T-cell (primary cell): ENCODE results near the gene RAPGEF4. TPM values are rescaled to one million over a fixed set of nuclear protein-coding genes. Genes with fewer than 3 reads are reported as not detected.

Source experiments
- ATAC-seq, 4 experiments: fragments of 200-7000 bp in 3 of 4; fragments of 150-1000 bp in 1 of 4; cut with Tn5 transposase; replicated peaks in 1 of 4; 1 replicate in 3 of 4; 2 replicates in 1 of 4; pipeline ENCODE4 v1.10.0; 2021; ENCODE audit warnings: moderate library complexity in 3 of 4, mild to moderate bottlenecking in 2 of 4, moderate number of reproducible peaks in 1 of 4
- CTCF ChIA-PET, 2 donors: fragments of 300-600 bp; sonication (Branson Sonifier 250); formaldehyde crosslinking; loops; one replicate each; lab custom pipeline; 2022; ENCODE audit warnings: antibody characterized with exemption in 2 of 2; lab: Charles Lee
- POLR2A ChIA-PET, 2 donors: fragments of 300-600 bp; sonication (Branson Sonifier 250); formaldehyde crosslinking; loops; one replicate each; lab custom pipeline; 2022; ENCODE audit warnings: antibody characterized with exemption in 2 of 2; lab: Charles Lee
- DNase-seq, 35 experiments: peaks; one replicate each; pipeline versions ENCODE4 v3.0.0 to v3.0.0-alpha.2; 2013 to 2023
- H3K27ac ChIP-seq: one replicate; pipeline ENCODE4 v1.5.1; 2013; ENCODE audit warnings: low read length
- H3K27me3 ChIP-seq, 2 experiments: replicated peaks in 1 of 2; 1 replicate in 1 of 2; 2 replicates in 1 of 2; pipeline versions ENCODE4 v1.6.1 to v1.7.0; 2013; ENCODE audit warnings: low read length in 1 of 2, mixed read lengths in 1 of 2; ENCODE audit not compliant: control insufficient read depth in 2 of 2, insufficient read depth in 2 of 2; ENCODE audit errors: extremely low read depth in 1 of 2
- H3K36me3 ChIP-seq, 2 donors: 1 replicate in 1 of 2; 2 replicates in 1 of 2; pipeline versions ENCODE4 v1.6.1 to v1.7.0; 2013; ENCODE audit warnings: low read length in 1 of 2; ENCODE audit not compliant: control insufficient read depth in 2 of 2, insufficient read depth in 1 of 2; ENCODE audit errors: extremely low read depth in 1 of 2
- H3K4me1 ChIP-seq, 2 experiments: 1 replicate in 1 of 2; 2 replicates in 1 of 2; pipeline versions ENCODE4 v1.6.1 to v1.7.0; 2013; ENCODE audit warnings: low read length in 2 of 2, mixed read lengths in 1 of 2; ENCODE audit not compliant: insufficient read depth in 2 of 2, control insufficient read depth in 1 of 2; ENCODE audit errors: extremely low read depth in 1 of 2
- H3K4me3 ChIP-seq, 2 donors: 1 replicate in 1 of 2; 2 replicates in 1 of 2; pipeline versions ENCODE4 v1.5.1 to v1.7.0; 2013; ENCODE audit warnings: mild to moderate bottlenecking in 2 of 2, low read length in 1 of 2, moderate library complexity in 1 of 2; ENCODE audit not compliant: control insufficient read depth in 1 of 2; ENCODE audit errors: extremely low read depth in 1 of 2
- H3K9me3 ChIP-seq: 2 replicates; pipeline ENCODE4 v1.7.0; 2013
- H3K27ac Mint-ChIP-seq, 2 donors: one replicate each; pipeline ENCODE4 v1.8.0; 2020 to 2021; ENCODE audit warnings: mild to moderate bottlenecking in 2 of 2, mixed read lengths in 2 of 2
- H3K27me3 Mint-ChIP-seq, 2 donors: one replicate each; pipeline ENCODE4 v1.8.0; 2021 to 2022; ENCODE audit warnings: mixed read lengths in 2 of 2
- H3K36me3 Mint-ChIP-seq: one replicate; pipeline ENCODE4 v1.8.0; 2021; ENCODE audit warnings: mixed read lengths
- H3K4me1 Mint-ChIP-seq, 3 donors: one replicate each; pipeline ENCODE4 v1.8.0; 2020 to 2022; ENCODE audit warnings: mixed read lengths in 3 of 3, mild to moderate bottlenecking in 1 of 3
- H3K4me3 Mint-ChIP-seq, 3 donors: one replicate each; pipeline ENCODE4 v1.8.0; 2020 to 2022; ENCODE audit warnings: mild to moderate bottlenecking in 3 of 3, mixed read lengths in 3 of 3, moderate library complexity in 3 of 3
- H3K9me3 Mint-ChIP-seq, 3 donors: one replicate each; pipeline ENCODE4 v1.8.0; 2020 to 2022; ENCODE audit warnings: mixed read lengths in 3 of 3
- whole genome bisulfite sequencing: methylation state at CpG from one replicate; pipeline ENCODE4 v1.1.5; 2013; ENCODE audit warnings: missing lambda C conversion rate; ENCODE audit not compliant: insufficient coverage; 5-methylcytosine and 5-hydroxymethylcytosine counted together
- total RNA-seq, 35 experiments: library from RNA in 6 of 35; stranded (reverse) in 6 of 35; fragments of 120-200 nt in 1 of 35; gene quantifications; one replicate each; pipeline versions ENCODE4 v1.2.1 to v1.2.4 and lab custom pipeline; 2013 to 2026

Gene RAPGEF4
- total RNA-seq, 5 donors from 2014 or later (not counting 1 experiment from before 2014, with no cell fraction given) = 0.18 to 2.5 (median 0.38) TPM

DNA sequence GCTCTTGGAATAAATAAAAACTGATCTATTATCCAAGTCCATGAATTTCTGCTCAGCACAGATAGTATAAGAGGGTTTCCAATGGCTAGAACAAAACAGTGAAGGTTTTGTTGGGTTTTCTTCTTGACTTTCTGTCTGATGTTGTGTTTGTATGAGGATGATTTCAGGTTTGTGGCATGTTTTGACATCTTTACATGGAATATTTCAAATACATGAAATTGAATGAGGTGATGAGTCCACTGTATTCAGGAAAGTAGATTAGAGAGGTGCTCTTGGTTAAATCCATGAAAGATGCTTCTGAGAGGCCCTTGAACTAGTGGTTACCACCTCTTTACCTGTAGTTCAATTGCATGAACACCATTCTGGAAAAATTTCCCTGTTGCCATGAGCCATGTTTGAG, 84.3 kb downstream of the RAPGEF4 start:
- ChIA-PET POLR2A (no interaction called here), CTCF (no interaction called here)
- Mint-ChIP-seq H3K36me3 (no peaks in the 10 kb centered on the region), H3K9me3 (no peaks in the 10 kb centered on the region), H3K4me3 (no peak overlapping the region), H3K27ac (no peak overlapping the region), H3K27me3 (peaks cover 0 to 5% of the 10 kb centered on the region in 2 donors), H3K4me1 (no peaks in the 10 kb centered on the region)
- ATAC-seq (no peak), DNase-seq (no peak)
- Histone ChIP-seq H3K27me3 (peaks cover 0 to 5% of the 10 kb centered on the region in 2 experiments), H3K4me1 (no peaks in the 10 kb centered on the region), H3K9me3 (no peaks in the 10 kb centered on the region), H3K27ac (no peak overlapping the region), H3K36me3 (no peaks in the 10 kb centered on the region), H3K4me3 (no peak overlapping the region)

DNA sequence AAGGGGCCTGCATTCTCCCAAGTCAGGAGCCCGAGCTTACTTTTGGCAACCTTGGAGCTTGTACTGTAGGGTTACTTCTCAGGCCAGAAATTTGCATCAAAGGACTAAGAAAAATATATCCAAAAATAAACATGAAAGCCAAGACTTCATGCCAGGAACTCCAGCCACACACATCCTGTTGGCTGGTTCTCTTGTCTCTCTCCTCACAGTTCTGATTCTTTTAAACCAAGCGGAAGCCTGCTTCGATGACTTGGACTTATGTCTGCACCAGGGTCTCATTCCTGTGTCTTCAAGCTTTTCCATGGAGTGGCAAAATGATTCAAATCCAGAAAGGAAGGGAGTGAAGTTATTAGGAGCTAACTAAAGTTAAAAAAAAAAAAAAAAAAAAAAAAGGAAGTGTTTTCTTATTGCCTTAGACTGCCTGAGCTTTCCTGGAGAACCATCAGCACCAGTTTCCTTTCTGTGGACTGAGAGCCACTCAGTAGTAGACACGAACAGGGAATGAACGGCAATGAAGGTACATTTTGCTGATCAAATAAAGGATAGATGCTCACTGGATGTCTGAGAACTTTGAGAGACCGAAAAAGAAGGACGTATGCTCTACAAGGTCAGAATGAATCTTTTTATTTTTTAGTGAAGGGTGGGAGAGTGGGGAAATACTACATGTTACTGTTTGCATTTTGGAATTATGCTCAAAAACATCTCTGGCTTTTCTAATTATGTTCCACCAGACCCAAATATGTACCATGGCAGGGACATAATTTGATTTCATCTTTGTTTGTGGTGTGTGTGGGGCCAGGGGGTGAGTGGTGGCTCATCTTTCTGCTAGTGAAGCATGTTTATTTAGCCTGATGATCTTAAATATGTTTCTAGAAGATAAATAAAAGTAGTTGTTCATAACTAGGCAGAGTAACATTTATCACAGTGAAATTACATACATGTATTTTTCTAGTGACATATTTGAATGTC, 86.0 kb downstream of the RAPGEF4 start:
- ATAC-seq = no peak

DNA sequence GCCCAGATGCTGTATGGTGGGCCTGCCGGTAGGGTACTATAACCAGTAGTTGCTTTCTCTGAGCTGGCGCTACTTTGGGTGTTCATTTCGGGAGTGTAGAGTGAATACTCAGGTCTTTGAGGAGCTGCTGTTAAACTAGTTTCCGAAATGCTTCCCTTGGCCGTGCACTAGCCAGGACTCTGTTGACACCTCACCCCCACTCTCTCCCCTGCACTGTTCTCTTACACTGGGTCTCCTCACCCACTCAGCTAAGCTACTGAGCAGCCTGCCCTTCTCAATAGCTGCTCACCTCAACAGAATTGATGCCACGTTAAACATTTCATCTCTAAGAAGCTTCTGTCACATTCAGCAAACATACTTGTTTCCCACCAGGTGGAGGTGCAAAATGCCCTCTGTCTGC, 86.9 kb downstream of the RAPGEF4 start:
- Histone ChIP-seq H3K36me3 (no peaks in the 10 kb centered on the region), H3K9me3 (no peaks in the 10 kb centered on the region), H3K4me1 (no peaks in the 10 kb centered on the region), H3K27ac (no peak overlapping the region), H3K27me3 (peaks cover 0 to 5% of the 10 kb centered on the region in 2 experiments), H3K4me3 (no peak overlapping the region)
- H3K4me1 Mint-ChIP-seq = no peaks in the 10 kb centered on the region
- ATAC-seq (no peak), DNase-seq (no peak)
- no peak overlapping the region for H3K4me3 Mint-ChIP-seq
- no peak overlapping the region for H3K27ac Mint-ChIP-seq
- no peaks in the 10 kb centered on the region for H3K36me3 Mint-ChIP-seq
- 97% methylated on average over 5 of the region's 6 CpGs for WGBS
- peaks cover 0 to 5% of the 10 kb centered on the region in 2 donors for H3K27me3 Mint-ChIP-seq
- no peaks in the 10 kb centered on the region for H3K9me3 Mint-ChIP-seq
- ChIA-PET POLR2A (no interaction called here), CTCF (no interaction called here)

More for the DNA sequence above, 86.0 kb downstream of the RAPGEF4 start:
- no peaks in the 10 kb centered on the region for H3K36me3 Mint-ChIP-seq
- H3K4me3 ChIP-seq = no peak overlapping the region
- POLR2A ChIA-PET = no interaction called here
- H3K27ac Mint-ChIP-seq = no peak overlapping the region
- H3K27ac ChIP-seq = no peak overlapping the region
- no peaks in the 10 kb centered on the region for H3K36me3 ChIP-seq
- H3K4me1 Mint-ChIP-seq = no peaks in the 10 kb centered on the region
- CTCF ChIA-PET = interaction anchor here (0.6 kb wide), 3 partner anchors 404 to 844 kb away, joined by 4 to 7 read pairs (median 5); no protein-coding TSS in a partner anchor
- H3K4me3 Mint-ChIP-seq = no peak overlapping the region
- no peaks in the 10 kb centered on the region for H3K9me3 Mint-ChIP-seq
- WGBS = 84% methylated on average over 3 of the region's 7 CpGs
- H3K27me3 Mint-ChIP-seq = peaks cover 0 to 6% of the 10 kb centered on the region in 2 donors
- DNase-seq = no peak
- H3K4me1 ChIP-seq = no peaks in the 10 kb centered on the region
- peaks cover 0 to 5% of the 10 kb centered on the region in 2 experiments for H3K27me3 ChIP-seq
- no peaks in the 10 kb centered on the region for H3K9me3 ChIP-seq

DNA sequence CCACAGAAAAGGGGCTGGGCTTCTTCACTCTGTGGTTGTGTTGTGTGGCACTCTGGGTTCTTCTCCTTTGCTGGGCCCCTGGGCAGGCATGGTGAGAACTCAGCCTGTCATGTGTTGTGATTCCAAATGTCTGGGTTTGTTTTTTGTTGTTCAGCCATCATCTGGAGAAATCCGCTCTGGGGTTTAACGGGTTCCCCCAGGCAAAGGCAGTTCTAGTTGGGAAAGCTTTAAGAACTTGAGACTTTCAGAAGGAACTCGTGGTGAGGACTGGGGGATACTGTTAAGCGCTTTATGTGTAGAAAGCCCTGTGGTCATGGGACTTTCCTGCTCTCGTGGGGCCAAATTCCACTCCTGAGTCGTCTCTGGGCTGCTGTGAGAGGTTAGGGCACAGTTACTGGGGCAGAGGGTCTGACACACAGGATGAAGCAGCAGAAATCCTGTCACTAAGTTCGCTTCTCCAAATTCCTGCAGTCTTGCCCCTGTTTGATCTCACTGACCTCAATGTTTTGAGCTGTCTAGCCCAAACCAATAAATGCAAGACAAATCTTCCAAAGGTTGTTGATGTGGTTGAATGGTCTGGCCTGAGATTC, 87.7 kb downstream of the RAPGEF4 start:
- Mint-ChIP-seq H3K27ac (no peak overlapping the region), H3K36me3 (no peaks in the 10 kb centered on the region), H3K9me3 (no peaks in the 10 kb centered on the region), H3K27me3 (peaks cover 0 to 5% of the 10 kb centered on the region in 2 donors), H3K4me3 (no peak overlapping the region), H3K4me1 (no peaks in the 10 kb centered on the region)
- H3K36me3 ChIP-seq = no peaks in the 10 kb centered on the region
- no peak overlapping the region for H3K27ac ChIP-seq
- H3K9me3 ChIP-seq = no peaks in the 10 kb centered on the region
- ChIA-PET CTCF (no interaction called here), POLR2A (no interaction called here)
- WGBS = 78% methylated on average over 6 of the region's 7 CpGs
- H3K4me1 ChIP-seq = no peaks in the 10 kb centered on the region
- H3K4me3 ChIP-seq = no peak overlapping the region
- no peak for ATAC-seq
- peaks cover 0 to 8% of the 10 kb centered on the region in 2 experiments for H3K27me3 ChIP-seq
- DNase-seq = no peak

DNA sequence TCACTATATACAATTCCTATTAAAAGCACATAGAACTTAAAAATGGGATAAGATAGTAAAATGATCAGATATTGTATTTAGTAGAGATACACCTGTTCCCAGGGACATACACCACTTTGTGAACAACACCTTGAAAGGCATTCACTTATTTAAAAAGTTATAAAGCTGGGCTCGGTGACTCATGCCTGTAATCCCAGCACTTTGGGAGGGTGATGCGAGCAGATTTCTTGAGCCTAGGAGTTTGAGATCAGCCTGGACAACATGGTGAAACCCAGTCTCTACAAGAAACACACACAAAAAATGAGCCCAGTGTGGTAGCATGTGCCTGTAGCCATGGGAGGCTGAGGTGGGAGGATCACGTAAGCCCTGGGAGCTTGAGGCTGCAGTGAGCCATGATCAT, 90.9 kb downstream of the RAPGEF4 start:
- Mint-ChIP-seq H3K4me3 (no peak overlapping the region), H3K9me3 (no peaks in the 10 kb centered on the region), H3K27me3 (peaks cover 0 to 5% of the 10 kb centered on the region in 2 donors), H3K27ac (no peak overlapping the region), H3K4me1 (no peaks in the 10 kb centered on the region), H3K36me3 (no peaks in the 10 kb centered on the region)
- DNase-seq (no peak), ATAC-seq (no peak)
- ChIA-PET POLR2A (no interaction called here), CTCF (interaction anchor here in 1 of 2 donors (0.6 kb wide), 1 partner anchor 720 kb away, joined by 6 read pairs; no protein-coding TSS in a partner anchor)
- Histone ChIP-seq H3K4me3 (no peak overlapping the region), H3K27me3 (peaks cover 0 to 6% of the 10 kb centered on the region in 2 experiments), H3K27ac (no peak overlapping the region), H3K4me1 (no peaks in the 10 kb centered on the region), H3K9me3 (no peaks in the 10 kb centered on the region), H3K36me3 (no peaks in the 10 kb centered on the region)
- no CpG with 5 or more reads among the region's 3 CpGs for WGBS

DNA sequence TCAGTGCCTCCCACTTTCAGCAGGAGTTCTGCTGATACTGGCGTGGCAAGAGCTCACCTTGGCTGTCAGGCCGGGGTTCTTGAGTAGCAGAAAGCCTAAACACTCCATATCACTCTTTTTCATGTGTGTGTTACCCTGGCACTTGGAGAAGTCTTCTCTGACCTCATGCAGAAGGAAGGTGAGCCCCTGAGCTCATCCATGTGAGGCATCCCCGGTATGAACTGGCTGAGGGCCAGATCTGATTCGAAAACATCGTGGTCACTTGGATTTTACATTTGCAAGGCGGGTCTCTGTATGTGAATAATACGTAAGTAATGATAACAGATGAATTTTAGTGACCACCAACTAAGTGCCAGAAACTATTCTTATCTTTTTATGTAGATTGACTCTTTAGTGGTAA, 93.6 kb downstream of the RAPGEF4 start:
- ATAC-seq = no peak
- no peaks in the 10 kb centered on the region for H3K4me1 ChIP-seq
- WGBS = 70% methylated on average over 2 of the region's 7 CpGs
- DNase-seq = no peak
- Mint-ChIP-seq H3K27me3 (peaks cover 2 to 8% of the 10 kb centered on the region in 2 donors), H3K27ac (no peak overlapping the region), H3K9me3 (no peaks in the 10 kb centered on the region), H3K36me3 (no peaks in the 10 kb centered on the region), H3K4me3 (no peak overlapping the region), H3K4me1 (no peaks in the 10 kb centered on the region)
- no peak overlapping the region for H3K4me3 ChIP-seq
- ChIA-PET CTCF (no interaction called here), POLR2A (no interaction called here)
- peaks cover 0 to 4% of the 10 kb centered on the region in 2 experiments for H3K27me3 ChIP-seq
- H3K27ac ChIP-seq = no peak overlapping the region
- H3K36me3 ChIP-seq = no peaks in the 10 kb centered on the region
- H3K9me3 ChIP-seq = no peaks in the 10 kb centered on the region
